ENCODE measurements around the gene BMX.

Gene BMX

DNA sequence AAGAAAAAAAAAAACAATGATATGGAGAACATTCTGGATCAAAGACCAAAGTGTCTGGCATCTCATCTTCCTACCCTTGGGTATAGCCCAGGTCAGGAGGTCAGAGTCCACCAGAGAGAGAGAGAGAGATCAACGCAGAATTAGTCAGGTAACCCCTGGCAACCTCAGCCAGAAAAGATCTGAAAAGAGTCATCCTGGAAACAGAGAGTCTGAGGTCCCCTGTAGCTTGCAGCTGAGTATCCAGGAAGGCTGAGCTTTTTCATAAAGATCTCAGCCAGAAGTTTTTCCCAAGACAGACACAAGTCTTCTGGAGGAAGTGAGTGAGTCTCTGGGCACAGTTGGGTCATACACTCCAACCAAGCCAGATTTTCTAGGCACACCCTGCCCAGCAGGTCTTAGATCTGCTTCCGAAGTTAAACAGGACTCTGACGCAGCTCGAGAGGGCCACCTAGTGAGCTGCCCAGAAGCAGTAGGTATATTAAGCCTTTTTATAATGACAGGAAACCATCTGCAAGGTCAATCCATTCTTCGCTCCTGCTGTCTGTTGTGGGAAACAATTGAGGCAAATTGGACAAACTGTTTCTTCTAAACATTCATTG is 64.5 kb downstream of the BMX start:
- peak; percentile 89 for DNase-seq (ENCODE audit: low read depth)
- TF ChIP-seq, protein P1, sequence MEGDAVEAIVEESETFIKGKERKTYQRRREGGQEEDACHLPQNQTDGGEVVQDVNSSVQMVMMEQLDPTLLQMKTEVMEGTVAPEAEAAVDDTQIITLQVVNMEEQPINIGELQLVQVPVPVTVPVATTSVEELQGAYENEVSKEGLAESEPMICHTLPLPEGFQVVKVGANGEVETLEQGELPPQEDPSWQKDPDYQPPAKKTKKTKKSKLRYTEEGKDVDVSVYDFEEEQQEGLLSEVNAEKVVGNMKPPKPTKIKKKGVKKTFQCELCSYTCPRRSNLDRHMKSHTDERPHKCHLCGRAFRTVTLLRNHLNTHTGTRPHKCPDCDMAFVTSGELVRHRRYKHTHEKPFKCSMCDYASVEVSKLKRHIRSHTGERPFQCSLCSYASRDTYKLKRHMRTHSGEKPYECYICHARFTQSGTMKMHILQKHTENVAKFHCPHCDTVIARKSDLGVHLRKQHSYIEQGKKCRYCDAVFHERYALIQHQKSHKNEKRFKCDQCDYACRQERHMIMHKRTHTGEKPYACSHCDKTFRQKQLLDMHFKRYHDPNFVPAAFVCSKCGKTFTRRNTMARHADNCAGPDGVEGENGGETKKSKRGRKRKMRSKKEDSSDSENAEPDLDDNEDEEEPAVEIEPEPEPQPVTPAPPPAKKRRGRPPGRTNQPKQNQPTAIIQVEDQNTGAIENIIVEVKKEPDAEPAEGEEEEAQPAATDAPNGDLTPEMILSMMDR (IDR thresholded peaks at IDR 0.05; ENCODE audit: low read length, missing control alignments), result peak; percentile 62
- no peak overlapping the region for H3K4me3 ChIP-seq (replicated peaks; ENCODE audit: low read depth, low read length)

DNA sequence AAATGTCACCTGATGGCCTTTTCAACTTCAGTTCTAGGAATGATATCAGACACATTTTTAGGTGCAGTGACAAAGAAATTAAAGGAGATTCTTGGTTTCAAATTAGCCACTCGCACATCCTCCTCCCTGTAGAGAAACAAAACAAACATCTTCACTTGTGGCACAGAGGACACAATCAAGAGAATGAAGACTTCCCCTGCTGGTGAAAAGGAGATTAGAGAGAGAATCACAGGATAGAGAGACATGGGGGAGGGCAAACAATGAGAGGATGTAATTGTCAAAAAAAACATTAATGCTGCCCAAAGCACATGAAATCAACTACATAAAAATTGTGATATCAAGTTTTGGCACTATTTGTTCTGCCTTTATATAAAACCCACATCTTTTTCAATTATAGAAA is 65.6 kb downstream of the BMX start:
- DNase-seq (ENCODE audit: low read depth), result peak; percentile 35
- TF ChIP-seq, protein P1 (IDR thresholded peaks at IDR 0.05; ENCODE audit: low read length, missing control alignments), result peak; percentile 45
- H3K4me3 ChIP-seq (replicated peaks; ENCODE audit: low read depth, low read length), result no peak overlapping the region

DNA sequence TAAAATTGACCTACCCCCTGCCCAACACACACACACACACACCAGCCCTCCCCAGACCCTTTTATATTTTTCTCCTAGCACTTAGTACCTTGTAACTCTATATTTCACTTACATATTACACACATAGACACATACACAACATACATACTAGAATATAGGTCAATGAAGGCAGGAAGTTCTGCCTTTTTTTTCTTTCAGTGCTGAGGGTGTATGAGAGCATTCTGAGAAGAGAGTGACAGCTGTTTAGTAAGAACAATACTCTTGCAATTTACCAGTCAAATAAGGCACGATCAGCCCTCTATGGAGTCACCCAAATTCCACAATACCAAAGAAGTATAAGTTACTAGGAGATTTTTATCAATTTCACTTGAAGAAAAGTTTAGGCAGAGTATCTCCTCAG is 66.7 kb downstream of the BMX start:
- TF ChIP-seq, protein P1 (IDR thresholded peaks at IDR 0.05; ENCODE audit: low read length, missing control alignments), result no peak
- H3K4me3 ChIP-seq (replicated peaks; ENCODE audit: low read depth, low read length), result no peak overlapping the region
- no peak for DNase-seq (ENCODE audit: low read depth)

- DNase-seq (ENCODE audit: low read depth), result peak; percentile 51
- TF ChIP-seq, protein P1 (IDR thresholded peaks at IDR 0.05; ENCODE audit: low read length, missing control alignments), result peak; percentile 62
- no peak overlapping the region for H3K4me3 ChIP-seq (replicated peaks; ENCODE audit: low read depth, low read length)
Observed at GRCh38 chrX:15567886-15568616, 67.4 kb downstream of the BMX start.

- no peak overlapping the region for H3K4me3 ChIP-seq (replicated peaks; ENCODE audit: low read depth, low read length)
- TF ChIP-seq, protein P1 (IDR thresholded peaks at IDR 0.05; ENCODE audit: low read length, missing control alignments), result no peak
- DNase-seq (ENCODE audit: low read depth), result no peak
Observed at GRCh38 chrX:15570145-15570544, 69.5 kb downstream of the BMX start.

- no peak for DNase-seq (ENCODE audit: low read depth)
- TF ChIP-seq, protein P1 (IDR thresholded peaks at IDR 0.05; ENCODE audit: low read length, missing control alignments), result no peak
Observed at GRCh38 chrX:15574017-15574416, 73.4 kb downstream of the BMX start.

More at GRCh38 chrX:15574017-15574416, 73.4 kb downstream of the BMX start:
- no peak overlapping the region for H3K4me3 ChIP-seq (replicated peaks; ENCODE audit: low read depth, low read length)

Measured in fibroblast of pulmonary artery (primary cell).